ENCODE measurements around the gene HDAC9. TPM values are rescaled to one million over a fixed set of nuclear protein-coding genes. Genes with fewer than 3 reads are reported as not detected.

Gene HDAC9
- total RNA-seq, 2 donors from 2014 or later = 4.9 to 12.9 TPM

DNA sequence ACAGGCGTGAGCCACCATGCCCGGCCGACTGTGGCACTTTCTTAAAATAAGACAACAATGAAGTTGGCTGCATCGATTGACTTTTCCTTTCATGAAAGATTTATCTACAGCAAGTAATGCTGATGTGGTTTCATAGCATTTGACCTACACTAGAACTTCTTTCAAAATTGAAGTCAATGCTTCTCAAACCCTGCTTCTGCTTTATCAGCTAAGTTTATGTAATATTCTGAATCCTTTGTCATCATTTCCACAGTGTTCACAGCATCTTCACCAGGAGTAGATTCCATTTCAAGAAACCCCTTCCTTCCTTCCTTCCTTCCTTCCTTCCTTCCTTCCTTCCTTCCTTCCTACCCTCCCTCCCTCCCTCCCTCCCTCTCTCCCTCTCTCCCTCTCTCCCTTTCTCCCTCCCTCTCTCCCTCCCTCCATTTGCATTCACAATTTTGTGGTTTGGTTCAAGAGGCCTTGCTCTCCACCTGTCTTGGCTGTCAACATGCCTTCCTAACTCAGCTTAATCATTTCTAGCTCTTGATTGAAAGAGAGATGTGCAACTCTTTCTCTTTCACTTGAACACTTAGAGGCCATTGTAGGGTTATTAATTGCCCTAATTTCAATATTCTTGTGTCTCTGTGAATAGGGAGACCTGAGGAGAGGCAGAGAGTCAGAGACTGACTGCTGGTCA is 52.1 kb downstream of the HDAC9 start:
- ATAC-seq = no peak
- Histone ChIP-seq H3K4me1 (no peaks in the 10 kb centered on the region), H3K27ac (no peak overlapping the region), H3K36me3 (replicated peaks in 1 of 2; ENCODE audit: insufficient read depth in 1 of 2, low read depth in 2 of 2) (no peaks in the 10 kb centered on the region), H3K4me3 (no peak overlapping the region), H3K9me3 (no peaks in the 10 kb centered on the region), H3K27me3 (no peaks in the 10 kb centered on the region)
- intact Hi-C loops (cut with DNase I) = no loop called here
- TF ChIP-seq POLR2A (IDR thresholded peaks at IDR 0.05) (no peak), CTCF (IDR thresholded peaks at IDR 0.05) (no peak)
- DNase-seq = no peak
- 85 to 90% methylated on average over 4 of the region's 4 CpGs for WGBS, 2 donors

- WGBS, 2 donors = 78 to 89% methylated on average over 1 of the region's 1 CpG
- Histone ChIP-seq H3K36me3 (replicated peaks in 1 of 2; ENCODE audit: insufficient read depth in 1 of 2, low read depth in 2 of 2) (no peaks in the 10 kb centered on the region), H3K9me3 (no peaks in the 10 kb centered on the region), H3K27ac (no peak overlapping the region), H3K4me1 (no peaks in the 10 kb centered on the region), H3K4me3 (no peak overlapping the region), H3K27me3 (no peaks in the 10 kb centered on the region)
- ATAC-seq (no peak), DNase-seq (no peak)
- no peak for TF ChIP-seq POLR2A (IDR thresholded peaks at IDR 0.05)
- no peak for TF ChIP-seq CTCF (IDR thresholded peaks at IDR 0.05)
- intact Hi-C loops (cut with DNase I) = no loop called here
Observed at GRCh38 chr7:18548534-18548933, 53.0 kb downstream of the HDAC9 start.

- Histone ChIP-seq H3K9me3 (no peaks in the 10 kb centered on the region), H3K27ac (no peak overlapping the region), H3K4me1 (no peaks in the 10 kb centered on the region), H3K27me3 (no peaks in the 10 kb centered on the region), H3K36me3 (replicated peaks in 1 of 2; ENCODE audit: insufficient read depth in 1 of 2, low read depth in 2 of 2) (no peaks in the 10 kb centered on the region), H3K4me3 (no peak overlapping the region)
- WGBS, 2 donors = 76 to 89% methylated on average over 1 of the region's 1 CpG
- no peak for TF ChIP-seq CTCF (IDR thresholded peaks at IDR 0.05)
- no peak for TF ChIP-seq POLR2A (IDR thresholded peaks at IDR 0.05)
- no peak for ATAC-seq
- DNase-seq = no peak
- intact Hi-C loops (cut with DNase I) = no loop called here
Observed at GRCh38 chr7:18550574-18550973, 55.0 kb downstream of the HDAC9 start.

DNA sequence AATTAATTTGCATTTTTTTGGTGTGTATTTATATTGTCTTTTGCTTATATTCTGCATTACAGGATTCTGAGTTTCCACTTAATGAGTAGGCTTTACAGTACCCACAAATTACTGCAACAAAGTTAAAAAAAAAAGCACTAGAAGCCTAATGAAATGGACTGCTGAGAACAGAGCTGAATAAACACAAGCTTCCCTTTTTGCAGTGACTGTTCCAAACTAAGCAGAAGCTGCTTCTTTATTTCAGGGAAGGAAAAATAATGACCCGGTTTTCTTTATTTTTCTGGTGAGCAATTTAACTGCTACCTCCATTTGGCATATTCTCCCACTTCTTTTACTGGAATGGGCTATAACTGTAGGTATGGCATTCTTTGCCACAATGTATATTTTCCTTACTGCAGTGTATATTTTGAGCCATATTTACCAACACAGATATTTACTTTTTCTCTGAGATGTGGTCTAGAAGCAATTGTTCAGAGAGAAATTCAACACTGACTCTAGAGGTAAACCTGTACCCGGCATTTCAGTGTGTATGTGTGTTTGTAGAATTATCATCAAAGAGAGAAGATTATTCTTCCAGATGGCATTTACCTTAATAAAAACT is 56.9 kb downstream of the HDAC9 start:
- Histone ChIP-seq H3K36me3 (replicated peaks in 1 of 2; ENCODE audit: insufficient read depth in 1 of 2, low read depth in 2 of 2) (no peaks in the 10 kb centered on the region), H3K4me1 (no peaks in the 10 kb centered on the region), H3K9me3 (no peaks in the 10 kb centered on the region), H3K4me3 (no peak overlapping the region), H3K27me3 (no peaks in the 10 kb centered on the region), H3K27ac (no peak overlapping the region)
- TF ChIP-seq POLR2A (IDR thresholded peaks at IDR 0.05) (no peak), CTCF (IDR thresholded peaks at IDR 0.05) (no peak)
- 23 to 45% methylated on average over 2 of the region's 2 CpGs for WGBS, 2 donors
- intact Hi-C loops (cut with DNase I) = no loop called here
- DNase-seq (no peak), ATAC-seq (no peak)
